Activated naive CD4-positive, alpha-beta T cell treated with anti-CD3 and anti-CD28 coated beads, Interleukin-2, amount 10 ng/mL, durations not matched to agents 7 days and 5 days (primary cell): ENCODE data around the gene RPS8.
"Not testable (repeated sequence)": the region's sequence is repeated elsewhere in the genome, so short reads cannot be mapped to it uniquely, and the experiment has no call there.

Experiments used
- CTCF ChIA-PET: fragments of 350-600 bp; sonication (Branson Sonifier 250); formaldehyde crosslinking; loops from one replicate; lab custom pipeline; 2021; ENCODE audit warnings: antibody characterized with exemption; lab: Charles Lee
- DNase-seq: peaks from one replicate; pipeline ENCODE4 v3.0.0-alpha.2; 2020
- H3K27ac Mint-ChIP-seq: one replicate; pipeline ENCODE4 v1.8.0; 2021; ENCODE audit warnings: mild to moderate bottlenecking, moderate library complexity, mixed read lengths
- H3K27me3 Mint-ChIP-seq: one replicate; pipeline ENCODE4 v1.8.0; 2021; ENCODE audit warnings: mild to moderate bottlenecking, mixed read lengths
- H3K36me3 Mint-ChIP-seq: one replicate; pipeline ENCODE4 v1.8.0; 2021; ENCODE audit warnings: mixed read lengths
- H3K4me1 Mint-ChIP-seq: one replicate; pipeline ENCODE4 v1.8.0; 2021; ENCODE audit warnings: mixed read lengths
- H3K4me3 Mint-ChIP-seq: one replicate; pipeline ENCODE4 v1.8.0; 2021; ENCODE audit warnings: mild to moderate bottlenecking, moderate library complexity, mixed read lengths
- H3K9me3 Mint-ChIP-seq: one replicate; pipeline ENCODE4 v1.8.0; 2021; ENCODE audit warnings: mixed read lengths

The RPS8 gene

DNA sequence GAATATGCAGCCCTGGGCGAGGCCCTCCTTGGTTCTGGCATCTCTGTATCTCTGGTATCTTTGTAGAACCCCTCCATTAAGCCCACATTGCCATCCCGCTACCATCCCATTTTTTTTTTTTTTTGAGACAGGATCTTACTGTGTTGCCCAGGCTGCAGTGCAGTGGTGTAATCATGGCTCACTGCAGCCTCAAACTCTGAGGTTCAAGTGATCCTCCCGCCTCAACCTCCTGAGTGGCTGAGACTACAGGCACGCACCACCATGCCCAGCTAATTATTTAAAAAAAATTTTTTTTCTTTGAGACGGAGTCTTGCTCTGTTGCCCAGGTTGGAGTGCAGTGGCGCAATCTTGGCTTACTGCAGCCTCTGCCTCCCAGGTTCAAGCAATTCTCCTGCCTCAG lies 49.1 kb downstream of the RPS8 start:
- DNase-seq, H3K36me3 Mint-ChIP-seq, CTCF ChIA-PET, H3K9me3 Mint-ChIP-seq, H3K27me3 Mint-ChIP-seq, H3K4me3 Mint-ChIP-seq, H3K27ac Mint-ChIP-seq: not testable (repeated sequence)
- peaks cover 31% of the 10 kb centered on the region for H3K4me1 Mint-ChIP-seq

DNA sequence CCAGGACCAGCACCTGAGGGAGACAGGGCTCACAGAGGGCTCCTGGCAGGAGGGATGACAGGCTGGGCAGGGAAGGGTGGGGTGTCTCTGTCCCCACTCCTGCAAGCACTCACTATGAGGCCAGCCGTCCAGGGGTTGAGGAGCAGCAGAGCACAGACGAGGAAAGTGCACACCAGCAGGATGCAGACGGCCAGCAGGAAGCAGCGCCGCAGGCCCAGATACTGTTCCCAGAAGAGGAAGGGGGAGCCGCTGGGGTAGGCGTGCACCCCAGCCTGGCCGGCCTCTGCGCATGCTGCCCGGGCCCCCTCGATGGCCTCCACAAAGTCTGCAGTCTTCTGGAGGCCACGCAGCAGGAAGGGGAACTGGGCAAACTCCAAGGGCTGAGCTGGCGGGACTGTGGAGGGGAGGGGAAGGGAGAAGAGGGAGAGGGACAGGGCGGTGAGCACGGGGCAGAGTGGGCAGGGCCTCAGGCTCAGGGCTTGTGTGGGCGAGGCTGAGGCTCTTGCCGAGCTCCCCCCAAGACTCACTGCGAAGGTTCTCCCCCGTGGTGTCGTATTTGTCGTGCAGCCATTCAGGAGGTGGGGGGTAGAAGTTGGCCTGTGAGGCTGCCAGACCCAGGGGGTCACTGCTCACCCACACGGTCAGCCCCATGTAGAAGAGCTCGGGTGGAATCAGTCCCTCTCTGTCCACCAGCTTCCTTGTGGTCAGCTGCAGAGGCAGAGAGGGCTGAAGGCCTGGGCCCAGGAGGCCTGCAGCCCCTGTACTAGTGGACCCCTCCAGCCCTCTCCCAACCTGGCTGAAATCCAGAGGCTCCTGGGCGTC lies 51.2 kb downstream of the RPS8 start:
- Mint-ChIP-seq H3K27me3 (peaks cover 9% of the 10 kb centered on the region), H3K27ac (no peak overlapping the region), H3K36me3 (no peaks in the 10 kb centered on the region), H3K9me3 (no peaks in the 10 kb centered on the region), H3K4me1 (peaks cover 11% of the 10 kb centered on the region), H3K4me3 (no peak overlapping the region)
- CTCF ChIA-PET = interaction anchor here (1.4 to 1.8 kb wide), 2 partner anchors 9 to 184 kb away, joined by 5 read pairs; partner anchors contain the start of gene HECTD3
- no peak for DNase-seq

DNA sequence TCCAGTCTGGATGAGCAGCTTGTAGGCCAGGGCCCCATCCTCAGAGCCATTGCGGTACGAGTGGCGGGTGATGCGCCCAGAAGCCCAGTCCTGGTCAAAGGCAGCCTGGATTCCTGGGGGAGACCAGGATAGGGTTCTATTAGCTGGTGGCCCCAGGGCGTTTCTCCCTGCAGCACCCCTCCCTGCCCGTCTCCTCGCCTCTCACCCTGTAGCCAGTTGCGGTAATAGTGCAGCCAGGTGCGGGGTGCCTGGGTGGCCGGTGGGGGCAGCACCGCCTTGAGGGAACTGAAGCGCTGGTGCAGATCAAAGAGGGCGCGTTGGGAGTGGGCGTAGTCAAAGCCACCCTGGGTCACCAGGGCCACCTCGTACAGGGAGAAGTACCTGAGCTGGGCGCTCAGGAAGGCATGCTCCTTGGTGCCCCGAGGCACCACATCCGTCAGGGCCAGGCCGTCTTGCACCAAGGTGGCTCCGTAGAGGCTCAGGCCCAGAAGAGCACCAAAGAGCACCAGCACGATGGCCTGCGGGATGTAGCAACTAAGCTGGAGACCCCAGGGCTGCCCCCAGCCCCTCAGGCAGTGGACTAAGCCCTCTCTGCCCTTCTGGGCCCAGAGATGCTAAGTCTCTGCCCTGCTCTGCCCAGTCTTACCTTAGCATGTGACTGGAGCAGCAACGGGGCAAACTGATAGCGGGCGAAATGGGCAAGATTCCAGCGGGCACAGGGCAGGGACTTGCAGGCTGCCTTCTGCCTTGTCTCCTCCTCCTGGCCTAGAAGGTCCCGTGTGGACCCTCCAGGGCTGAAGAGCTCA lies 52.1 kb downstream of the RPS8 start:
- Mint-ChIP-seq H3K36me3 (no peaks in the 10 kb centered on the region), H3K27me3 (peaks cover 9% of the 10 kb centered on the region), H3K4me3 (no peak overlapping the region), H3K4me1 (peaks cover 10% of the 10 kb centered on the region), H3K27ac (no peak overlapping the region), H3K9me3 (no peaks in the 10 kb centered on the region)
- no peak for DNase-seq
- CTCF ChIA-PET = interaction anchor here (1.8 kb wide), 1 partner anchor 183 kb away, joined by 5 read pairs; the partner anchor contains the start of gene HECTD3

- peaks cover 4% of the 10 kb centered on the region for H3K27me3 Mint-ChIP-seq
- no peak overlapping the region for H3K4me3 Mint-ChIP-seq
- no peak overlapping the region for H3K27ac Mint-ChIP-seq
- CTCF ChIA-PET = interaction anchor here (1.8 kb wide), 1 partner anchor 182 kb away, joined by 5 read pairs; the partner anchor contains the start of gene HECTD3
- no peak for DNase-seq
- no peaks in the 10 kb centered on the region for H3K36me3 Mint-ChIP-seq
- peaks cover 4% of the 10 kb centered on the region for H3K4me1 Mint-ChIP-seq
- no peaks in the 10 kb centered on the region for H3K9me3 Mint-ChIP-seq
These were observed 52.8 kb downstream of the RPS8 start for GRCh38 chr1:44828003-44828651.
